ENCODE data around the gene SLC25A42. TPM values are rescaled to one million over a fixed set of nuclear protein-coding genes. Genes with fewer than 3 reads are reported as not detected.
A peak's percentile ranks its signal among the peaks of the same experiment; 100 is the strongest.
"Not testable (repeated sequence)": the region's sequence is repeated elsewhere in the genome, so short reads cannot be mapped to it uniquely, and the experiment has no call there.

SLC25A42 gene
- total RNA-seq, 1 donor from 2014 or later: 10.6 TPM

DNA sequence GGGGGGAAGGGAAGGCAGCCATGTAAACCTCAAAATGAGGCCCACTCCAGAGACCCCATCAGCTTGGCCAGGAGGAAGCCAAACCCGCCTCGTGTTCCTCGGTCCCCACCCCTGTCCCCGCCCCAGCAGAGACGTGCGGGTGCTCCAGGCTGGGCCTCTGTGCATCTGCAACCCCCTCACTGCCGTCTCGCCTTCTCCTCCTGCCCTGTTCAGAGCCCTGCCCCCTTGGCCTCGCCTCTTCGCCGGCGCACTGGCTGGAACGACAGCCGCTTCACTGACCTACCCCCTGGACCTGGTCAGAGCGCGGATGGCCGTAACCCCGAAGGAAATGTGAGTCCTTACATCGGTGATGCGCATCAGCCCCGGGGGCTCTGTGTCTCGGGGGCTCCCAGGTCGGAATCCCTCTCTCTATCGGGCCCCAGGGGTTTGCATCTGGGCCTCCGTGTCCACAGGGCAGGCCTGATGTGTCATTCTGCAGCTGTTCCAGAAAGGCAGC lies 42.3 kb downstream of the SLC25A42 start:
- no peaks in the 10 kb centered on the region for H3K27me3 Mint-ChIP-seq (ENCODE audit: unreplicated experiment)
- no peak for DNase-seq (ENCODE audit: extremely low spot score, unreplicated experiment)
- H3K27ac Mint-ChIP-seq (ENCODE audit: unreplicated experiment): peak overlapping the region; percentile 10
- TF ChIP-seq, protein P1, sequence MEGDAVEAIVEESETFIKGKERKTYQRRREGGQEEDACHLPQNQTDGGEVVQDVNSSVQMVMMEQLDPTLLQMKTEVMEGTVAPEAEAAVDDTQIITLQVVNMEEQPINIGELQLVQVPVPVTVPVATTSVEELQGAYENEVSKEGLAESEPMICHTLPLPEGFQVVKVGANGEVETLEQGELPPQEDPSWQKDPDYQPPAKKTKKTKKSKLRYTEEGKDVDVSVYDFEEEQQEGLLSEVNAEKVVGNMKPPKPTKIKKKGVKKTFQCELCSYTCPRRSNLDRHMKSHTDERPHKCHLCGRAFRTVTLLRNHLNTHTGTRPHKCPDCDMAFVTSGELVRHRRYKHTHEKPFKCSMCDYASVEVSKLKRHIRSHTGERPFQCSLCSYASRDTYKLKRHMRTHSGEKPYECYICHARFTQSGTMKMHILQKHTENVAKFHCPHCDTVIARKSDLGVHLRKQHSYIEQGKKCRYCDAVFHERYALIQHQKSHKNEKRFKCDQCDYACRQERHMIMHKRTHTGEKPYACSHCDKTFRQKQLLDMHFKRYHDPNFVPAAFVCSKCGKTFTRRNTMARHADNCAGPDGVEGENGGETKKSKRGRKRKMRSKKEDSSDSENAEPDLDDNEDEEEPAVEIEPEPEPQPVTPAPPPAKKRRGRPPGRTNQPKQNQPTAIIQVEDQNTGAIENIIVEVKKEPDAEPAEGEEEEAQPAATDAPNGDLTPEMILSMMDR (IDR thresholded peaks at IDR 0.05): no peak
- H3K4me3 Mint-ChIP-seq (ENCODE audit: unreplicated experiment): peak overlapping the region; percentile 65
- peaks cover 2% of the 10 kb centered on the region for H3K36me3 Mint-ChIP-seq (ENCODE audit: unreplicated experiment)
- H3K4me1 Mint-ChIP-seq (ENCODE audit: unreplicated experiment): peaks cover 20% of the 10 kb centered on the region
- no peaks in the 10 kb centered on the region for H3K9me3 Mint-ChIP-seq (ENCODE audit: unreplicated experiment)

DNA sequence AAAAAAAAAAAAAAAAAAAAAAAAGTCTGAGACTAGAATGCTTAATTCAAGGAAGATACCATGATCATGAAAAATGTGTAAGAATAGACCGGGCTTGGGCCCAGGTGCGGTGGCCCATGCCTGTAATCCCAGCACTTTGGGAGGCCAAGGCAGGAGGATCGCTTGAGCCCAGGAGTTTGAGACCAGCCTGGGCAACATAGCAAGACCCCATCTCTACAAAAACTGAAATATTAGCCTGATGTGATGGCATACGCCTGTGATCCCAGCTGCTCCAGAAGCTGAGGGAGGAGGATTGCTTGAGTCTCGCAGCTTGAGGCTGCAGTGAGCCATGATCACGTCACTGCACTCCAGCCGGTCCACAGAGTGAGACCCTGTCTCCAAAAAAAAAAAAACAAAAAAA lies 43.1 kb downstream of the SLC25A42 start:
- not testable (repeated sequence) for H3K27ac Mint-ChIP-seq (ENCODE audit: unreplicated experiment); H3K27me3 Mint-ChIP-seq (ENCODE audit: unreplicated experiment); H3K9me3 Mint-ChIP-seq (ENCODE audit: unreplicated experiment); DNase-seq (ENCODE audit: extremely low spot score, unreplicated experiment); H3K4me3 Mint-ChIP-seq (ENCODE audit: unreplicated experiment); H3K36me3 Mint-ChIP-seq (ENCODE audit: unreplicated experiment)
- H3K4me1 Mint-ChIP-seq (ENCODE audit: unreplicated experiment): peaks cover 21% of the 10 kb centered on the region

DNA sequence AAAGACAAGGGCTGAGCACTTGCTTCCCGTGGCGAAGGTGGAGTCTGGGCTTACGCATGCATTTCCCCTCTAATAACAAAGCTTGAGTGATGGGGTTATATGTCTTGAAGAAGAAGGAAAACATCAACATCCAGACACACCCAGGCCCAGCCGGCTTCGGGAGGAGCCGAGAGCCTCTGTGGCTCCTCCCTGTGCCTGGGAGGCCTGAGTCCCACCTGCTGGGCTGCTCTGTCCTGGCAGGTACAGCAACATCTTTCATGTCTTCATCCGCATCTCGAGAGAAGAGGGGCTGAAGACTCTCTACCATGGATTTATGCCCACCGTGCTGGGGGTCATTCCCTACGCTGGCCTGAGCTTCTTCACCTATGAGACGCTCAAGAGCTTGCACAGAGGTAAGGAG lies 43.9 kb downstream of the SLC25A42 start:
- Mint-ChIP-seq H3K36me3 (ENCODE audit: unreplicated experiment) (peaks cover 2% of the 10 kb centered on the region), H3K27me3 (ENCODE audit: unreplicated experiment) (no peaks in the 10 kb centered on the region), H3K27ac (ENCODE audit: unreplicated experiment) (no peak overlapping the region), H3K4me3 (ENCODE audit: unreplicated experiment) (no peak overlapping the region), H3K9me3 (ENCODE audit: unreplicated experiment) (no peaks in the 10 kb centered on the region), H3K4me1 (ENCODE audit: unreplicated experiment) (peaks cover 21% of the 10 kb centered on the region)
- DNase-seq (ENCODE audit: extremely low spot score, unreplicated experiment): no peak
- TF ChIP-seq, protein P1 (IDR thresholded peaks at IDR 0.05): no peak

DNA sequence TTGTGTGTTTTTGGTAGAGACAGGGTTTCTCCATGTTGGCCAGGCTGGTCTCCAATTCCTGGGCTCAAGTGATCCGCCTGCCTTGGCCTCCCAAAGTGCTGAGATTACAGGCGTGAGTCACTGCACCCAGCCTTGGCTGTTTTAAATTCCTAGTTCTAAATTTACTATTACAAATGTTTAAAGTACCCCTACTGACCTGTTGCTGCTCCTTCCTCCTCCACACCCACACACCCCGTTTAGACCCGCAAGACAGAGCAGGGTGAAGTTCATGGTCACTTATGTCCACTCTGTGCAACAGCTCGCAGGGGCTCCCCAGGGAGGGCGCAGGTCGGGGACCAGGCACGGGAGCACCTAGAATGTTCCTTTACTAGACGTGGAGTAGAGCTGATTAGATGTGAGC lies 45.8 kb downstream of the SLC25A42 start:
- H3K27me3 Mint-ChIP-seq (ENCODE audit: unreplicated experiment): no peaks in the 10 kb centered on the region
- no peak overlapping the region for H3K4me3 Mint-ChIP-seq (ENCODE audit: unreplicated experiment)
- peaks cover 21% of the 10 kb centered on the region for H3K4me1 Mint-ChIP-seq (ENCODE audit: unreplicated experiment)
- TF ChIP-seq, protein P1 (IDR thresholded peaks at IDR 0.05): no peak
- H3K27ac Mint-ChIP-seq (ENCODE audit: unreplicated experiment): no peak overlapping the region
- no peak for DNase-seq (ENCODE audit: extremely low spot score, unreplicated experiment)
- no peaks in the 10 kb centered on the region for H3K9me3 Mint-ChIP-seq (ENCODE audit: unreplicated experiment)
- peaks cover 2% of the 10 kb centered on the region for H3K36me3 Mint-ChIP-seq (ENCODE audit: unreplicated experiment)

DNA sequence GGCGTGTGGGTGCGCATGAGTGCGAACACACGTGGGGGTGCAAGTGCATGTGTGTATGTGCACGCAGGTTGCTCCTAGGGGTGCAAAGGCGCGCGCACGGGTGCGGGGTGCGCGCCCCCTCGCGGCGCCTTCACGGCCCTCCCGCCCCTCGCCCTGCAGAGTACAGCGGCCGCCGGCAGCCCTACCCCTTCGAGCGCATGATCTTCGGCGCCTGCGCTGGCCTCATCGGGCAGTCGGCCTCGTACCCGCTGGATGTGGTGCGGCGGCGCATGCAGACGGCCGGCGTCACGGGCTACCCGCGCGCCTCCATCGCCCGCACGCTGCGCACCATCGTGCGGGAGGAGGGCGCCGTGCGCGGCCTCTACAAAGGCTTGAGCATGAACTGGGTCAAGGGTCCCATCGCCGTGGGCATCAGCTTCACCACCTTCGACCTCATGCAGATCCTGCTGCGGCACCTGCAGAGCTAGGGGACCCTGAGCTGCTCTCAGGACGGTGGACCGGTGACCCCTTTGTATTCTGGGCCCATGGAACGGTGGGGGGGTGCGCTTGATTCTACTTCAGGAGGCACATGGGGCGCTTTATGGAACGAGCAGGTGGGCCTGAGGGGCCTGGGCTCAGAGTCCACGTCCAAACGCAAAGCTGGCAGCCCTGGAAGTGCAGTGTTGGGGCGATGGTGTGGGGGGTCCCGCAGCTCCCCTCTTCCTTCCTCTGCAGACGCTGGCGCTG lies 46.8 kb downstream of the SLC25A42 start:
- Mint-ChIP-seq H3K4me3 (ENCODE audit: unreplicated experiment) (no peak overlapping the region), H3K36me3 (ENCODE audit: unreplicated experiment) (peaks cover 2% of the 10 kb centered on the region), H3K4me1 (ENCODE audit: unreplicated experiment) (peaks cover 13% of the 10 kb centered on the region), H3K9me3 (ENCODE audit: unreplicated experiment) (no peaks in the 10 kb centered on the region), H3K27ac (ENCODE audit: unreplicated experiment) (no peak overlapping the region), H3K27me3 (ENCODE audit: unreplicated experiment) (no peaks in the 10 kb centered on the region)
- TF ChIP-seq, protein P1 (IDR thresholded peaks at IDR 0.05): peak; percentile 39
- DNase-seq (ENCODE audit: extremely low spot score, unreplicated experiment): no peak
